Natural killer cell (primary cell): ENCODE data around the gene FLVCR1. TPM values are rescaled to one million over a fixed set of nuclear protein-coding genes. Genes with fewer than 3 reads are reported as not detected.

ENCODE experiments used
- ATAC-seq, 3 donors: fragments of 150-1000 bp in 2 of 3; fragments of 200-7000 bp in 1 of 3; cut with Tn5 transposase; 1 replicate in 1 of 3; 2 replicates in 2 of 3; pipeline ENCODE4 v1.10.0; 2021; ENCODE audit warnings: mild to moderate bottlenecking in 2 of 3, moderate library complexity in 2 of 3
- DNase-seq, 2 donors: peaks; one replicate each; pipeline versions ENCODE4 v3.0.0 to v3.0.0-alpha.2; 2013 to 2021; ENCODE audit warnings: mixed read lengths in 1 of 2
- H3K27ac ChIP-seq: one replicate; pipeline ENCODE4 v1.5.1; 2013; ENCODE audit warnings: mild to moderate bottlenecking, low read length
- H3K27me3 ChIP-seq: one replicate; pipeline ENCODE4 v1.6.1; 2013; ENCODE audit warnings: low read length; ENCODE audit not compliant: control insufficient read depth, insufficient read depth
- H3K36me3 ChIP-seq: one replicate; pipeline ENCODE4 v1.6.1; 2013; ENCODE audit warnings: low read length; ENCODE audit not compliant: control insufficient read depth, insufficient read depth
- H3K4me1 ChIP-seq: one replicate; pipeline ENCODE4 v1.6.1; 2013; ENCODE audit warnings: low read length; ENCODE audit not compliant: control insufficient read depth, insufficient read depth
- H3K4me3 ChIP-seq: one replicate; pipeline ENCODE4 v1.5.1; 2013; ENCODE audit warnings: low read length
- H3K9me3 ChIP-seq: one replicate; pipeline ENCODE4 v1.6.1; 2013; ENCODE audit warnings: low read length; ENCODE audit not compliant: control insufficient read depth, insufficient read depth
- H3K27ac Mint-ChIP-seq, 2 donors: one replicate each; pipeline ENCODE4 v1.8.0; 2022; ENCODE audit warnings: mild to moderate bottlenecking in 2 of 2, mixed read lengths in 2 of 2, moderate library complexity in 1 of 2
- H3K27me3 Mint-ChIP-seq, 2 donors: one replicate each; pipeline ENCODE4 v1.8.0; 2022; ENCODE audit warnings: low read depth in 2 of 2, mixed read lengths in 2 of 2
- H3K36me3 Mint-ChIP-seq: one replicate; pipeline ENCODE4 v1.8.0; 2022; ENCODE audit warnings: mixed read lengths
- H3K4me1 Mint-ChIP-seq, 2 donors: one replicate each; pipeline ENCODE4 v1.8.0; 2022; ENCODE audit warnings: mixed read lengths in 2 of 2
- H3K4me3 Mint-ChIP-seq: one replicate; pipeline ENCODE4 v1.8.0; 2022; ENCODE audit warnings: mild to moderate bottlenecking, moderate library complexity, mixed read lengths
- H3K9me3 Mint-ChIP-seq, 2 donors: one replicate each; pipeline ENCODE4 v1.8.0; 2022; ENCODE audit warnings: mixed read lengths in 2 of 2
- CTCF ChIP-seq: fragments of 200-600 bp; IDR thresholded peaks from one replicate; pipeline ENCODE4 v1.8.0; 2022; ENCODE audit warnings: antibody characterized with exemption
- WGBS: methylation state at CpG from one replicate; pipeline ENCODE4 v1.1.7; 2013; ENCODE audit warnings: missing lambda C conversion rate; ENCODE audit not compliant: insufficient coverage; 5-methylcytosine and 5-hydroxymethylcytosine counted together
- intact Hi-C: fragments of 100-400 bp; cut with micrococcal nuclease; formaldehyde crosslinking; loops from one replicate; pipeline ENCODE4 v1.14.2; 2022
- total RNA-seq, 4 donors: library from RNA; stranded (reverse); fragments of 120-200 nt in 1 of 4; gene quantifications; one replicate each; pipeline versions ENCODE4 v1.2.3 to v1.2.4, GENCODE V29; 2013 to 2022

The FLVCR1 gene
- total RNA-seq, 3 donors from 2014 or later (not counting 1 experiment from before 2014, with no cell fraction given), result 8.1 to 15.0 (median 11.4) TPM

GRCh38 chr1:212825798-212826452 lies 32.1 kb upstream of the FLVCR1 start:
- TF ChIP-seq CTCF, result no peak
- intact Hi-C loops, result no loop called here
- no peak overlapping the region for H3K27ac Mint-ChIP-seq
- Histone ChIP-seq H3K4me1 (no peaks in the 10 kb centered on the region), H3K9me3 (peaks cover 16% of the 10 kb centered on the region), H3K36me3 (no peaks in the 10 kb centered on the region), H3K27me3 (no peaks in the 10 kb centered on the region), H3K4me3 (no peak overlapping the region), H3K27ac (no peak overlapping the region)
- no peaks in the 10 kb centered on the region for H3K4me1 Mint-ChIP-seq
- H3K27me3 Mint-ChIP-seq, result peaks cover 0 to 11% of the 10 kb centered on the region in 2 donors
- DNase-seq (no peak), ATAC-seq (no peak)
- WGBS, result 95% methylated on average over 6 of the region's 6 CpGs
- H3K9me3 Mint-ChIP-seq, result peaks cover 6 to 9% of the 10 kb centered on the region in 2 donors
- no peak overlapping the region for H3K4me3 Mint-ChIP-seq
- peaks cover 12% of the 10 kb centered on the region for H3K36me3 Mint-ChIP-seq

- WGBS, result 94% methylated on average over 2 of the region's 4 CpGs
Observed at GRCh38 chr1:212827171-212827776, 30.8 kb upstream of the FLVCR1 start.

GRCh38 chr1:212827831-212828278 lies 30.2 kb upstream of the FLVCR1 start:
- DNase-seq, result no peak
- Mint-ChIP-seq H3K4me1 (peaks cover 0 to 6% of the 10 kb centered on the region in 2 donors), H3K9me3 (peaks cover 6 to 9% of the 10 kb centered on the region in 2 donors), H3K27ac (no peak overlapping the region), H3K4me3 (no peak overlapping the region), H3K36me3 (peaks cover 12% of the 10 kb centered on the region), H3K27me3 (peaks cover 0 to 16% of the 10 kb centered on the region in 2 donors)
- H3K9me3 ChIP-seq, result peaks cover 16% of the 10 kb centered on the region
- no peaks in the 10 kb centered on the region for H3K27me3 ChIP-seq
- intact Hi-C loops, result no loop called here
- 96% methylated on average over 5 of the region's 5 CpGs for WGBS
- H3K4me1 ChIP-seq, result no peaks in the 10 kb centered on the region
- TF ChIP-seq CTCF, result no peak
- H3K36me3 ChIP-seq, result no peaks in the 10 kb centered on the region
- H3K4me3 ChIP-seq, result no peak overlapping the region
- ATAC-seq, result no peak
- H3K27ac ChIP-seq, result no peak overlapping the region

More at GRCh38 chr1:212827171-212827776, 30.8 kb upstream of the FLVCR1 start:
- H3K36me3 ChIP-seq, result no peaks in the 10 kb centered on the region
- DNase-seq, result no peak
- no peak overlapping the region for H3K27ac Mint-ChIP-seq
- H3K9me3 Mint-ChIP-seq, result peaks cover 6 to 9% of the 10 kb centered on the region in 2 donors
- H3K27me3 ChIP-seq, result no peaks in the 10 kb centered on the region
- no peak overlapping the region for H3K27ac ChIP-seq
- H3K4me3 ChIP-seq, result no peak overlapping the region
- H3K4me1 ChIP-seq, result no peaks in the 10 kb centered on the region
- TF ChIP-seq CTCF, result no peak
- no peak overlapping the region for H3K4me3 Mint-ChIP-seq
- peaks cover 12% of the 10 kb centered on the region for H3K36me3 Mint-ChIP-seq
- H3K9me3 ChIP-seq, result peaks cover 16% of the 10 kb centered on the region
- H3K27me3 Mint-ChIP-seq, result peaks cover 0 to 16% of the 10 kb centered on the region in 2 donors
- peaks cover 0 to 6% of the 10 kb centered on the region in 2 donors for H3K4me1 Mint-ChIP-seq
- intact Hi-C loops, result no loop called here
- ATAC-seq, result no peak
